ENCODE results near the gene CBLN1.

DNA sequence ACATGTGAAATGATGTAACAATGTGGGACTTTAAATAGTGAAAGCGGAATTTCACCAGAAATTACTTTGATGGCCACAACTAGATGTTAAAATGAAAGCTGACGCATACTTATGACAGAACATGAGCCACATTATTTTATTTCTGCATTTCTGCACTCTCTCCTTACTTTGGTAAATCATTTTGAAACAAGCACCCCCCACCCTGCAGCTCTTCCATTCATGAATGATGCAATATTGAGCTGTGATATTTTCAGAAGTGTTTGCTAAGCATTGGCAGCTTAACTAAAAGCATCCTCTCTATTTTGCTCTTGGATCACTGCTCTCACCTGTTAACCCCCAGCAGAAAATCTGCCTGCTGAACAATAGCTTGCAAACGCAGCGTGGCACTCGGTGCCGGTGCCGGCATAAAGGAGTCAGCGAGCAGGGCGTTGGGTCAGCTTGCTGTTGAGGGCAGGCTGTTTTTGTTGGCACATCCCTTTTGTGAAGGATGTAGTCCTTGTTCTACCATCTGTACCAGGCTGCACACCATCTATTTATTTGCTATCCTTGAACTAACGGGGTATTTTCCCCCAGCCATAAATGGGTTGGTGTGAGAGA lies 30.8 kb upstream of the CBLN1 start:
- TF ChIP-seq POLR2AphosphoS5 (IDR thresholded peaks at IDR 0.05) (no peak), EP300 (IDR thresholded peaks at IDR 0.05) (no peak), POLR2A (IDR thresholded peaks at IDR 0.05) (no peak)
- TF ChIP-seq, protein P1, sequence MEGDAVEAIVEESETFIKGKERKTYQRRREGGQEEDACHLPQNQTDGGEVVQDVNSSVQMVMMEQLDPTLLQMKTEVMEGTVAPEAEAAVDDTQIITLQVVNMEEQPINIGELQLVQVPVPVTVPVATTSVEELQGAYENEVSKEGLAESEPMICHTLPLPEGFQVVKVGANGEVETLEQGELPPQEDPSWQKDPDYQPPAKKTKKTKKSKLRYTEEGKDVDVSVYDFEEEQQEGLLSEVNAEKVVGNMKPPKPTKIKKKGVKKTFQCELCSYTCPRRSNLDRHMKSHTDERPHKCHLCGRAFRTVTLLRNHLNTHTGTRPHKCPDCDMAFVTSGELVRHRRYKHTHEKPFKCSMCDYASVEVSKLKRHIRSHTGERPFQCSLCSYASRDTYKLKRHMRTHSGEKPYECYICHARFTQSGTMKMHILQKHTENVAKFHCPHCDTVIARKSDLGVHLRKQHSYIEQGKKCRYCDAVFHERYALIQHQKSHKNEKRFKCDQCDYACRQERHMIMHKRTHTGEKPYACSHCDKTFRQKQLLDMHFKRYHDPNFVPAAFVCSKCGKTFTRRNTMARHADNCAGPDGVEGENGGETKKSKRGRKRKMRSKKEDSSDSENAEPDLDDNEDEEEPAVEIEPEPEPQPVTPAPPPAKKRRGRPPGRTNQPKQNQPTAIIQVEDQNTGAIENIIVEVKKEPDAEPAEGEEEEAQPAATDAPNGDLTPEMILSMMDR (IDR thresholded peaks at IDR 0.05) = no peak
